Upper lobe of left lung (tissue), 6 donors: Measurements from ENCODE around the gene ELF1. TPM values are rescaled to one million over a fixed set of nuclear protein-coding genes. Genes with fewer than 3 reads are reported as not detected.
A peak's percentile ranks its signal among the peaks of the same experiment; 100 is the strongest.

Source experiments
- ATAC-seq, 2 donors: fragments of 200-7000 bp; cut with Tn5 transposase; one replicate each; pipeline ENCODE4 v1.9.1; 2022; ENCODE audit warnings: mild to moderate bottlenecking in 2 of 2, moderate library complexity in 2 of 2; ENCODE audit not compliant: low FRiP score in 2 of 2
- DNase-seq, 2 donors: peaks; one replicate each; pipeline ENCODE4 v3.0.0-alpha.2; 2019 to 2020
- H3K27ac ChIP-seq, 4 donors: fragments of 200-600 bp; sonication (generic); one replicate each; pipeline ENCODE4 v1.5.1; 2016 to 2019
- H3K27me3 ChIP-seq, 4 donors: fragments of 200-600 bp; sonication (generic); one replicate each; pipeline ENCODE4 v1.5.1; 2017 to 2019
- H3K36me3 ChIP-seq, 4 donors: fragments of 200-600 bp; sonication (generic); one replicate each; pipeline ENCODE4 v1.5.1; 2016 to 2019
- H3K4me1 ChIP-seq, 4 donors: fragments of 200-600 bp; sonication (generic); one replicate each; pipeline ENCODE4 v1.5.1; 2018 to 2019
- H3K4me3 ChIP-seq, 4 donors: fragments of 200-600 bp; sonication (generic); one replicate each; pipeline ENCODE4 v1.5.1; 2017 to 2019; ENCODE audit warnings: mild to moderate bottlenecking in 2 of 4, moderate library complexity in 1 of 4
- H3K9me3 ChIP-seq, 4 donors: fragments of 200-600 bp; sonication (generic); one replicate each; pipeline ENCODE4 v1.5.1; 2018 to 2019
- EP300 ChIP-seq, 4 donors: sonication (generic); formaldehyde crosslinking; IDR thresholded peaks; one replicate each; pipeline ENCODE4 v1.5.1; 2017; ENCODE audit warnings: antibody characterized with exemption in 4 of 4, control low read depth in 2 of 4
- POLR2A ChIP-seq, 4 donors: fragments of 450-650 bp; IDR thresholded peaks; one replicate each; pipeline ENCODE4 v1.5.1; 2016 to 2017; ENCODE audit warnings: antibody characterized with exemption in 4 of 4, mild to moderate bottlenecking in 2 of 4
- POLR2AphosphoS5 ChIP-seq, 2 donors: sonication (generic); formaldehyde crosslinking; IDR thresholded peaks; one replicate each; pipeline ENCODE4 v1.5.1; 2017; ENCODE audit warnings: antibody characterized with exemption in 2 of 2
- WGBS, 2 donors: methylation state at CpG; one replicate each; pipeline ENCODE4 v1.1.5; 2017 to 2018; 5-methylcytosine and 5-hydroxymethylcytosine counted together
- total RNA-seq, 6 donors: library from RNA; depleted of rRNA in 4 of 6; stranded (reverse); fragments of >200 nt in 4 of 6; gene quantifications; one replicate each; pipeline versions ENCODE4 v1.1.0 to v1.2.1, GENCODE V29; 2016 to 2021
- TF ChIP-seq, protein P1 (sequence below), 6 experiments: fragments of 450-650 bp in 4 of 6; fragments of 200-600 bp in 2 of 6; sonication (generic) in 2 of 6; IDR thresholded peaks; one replicate each; pipeline ENCODE4 v1.5.1; 2016 to 2019; ENCODE audit warnings: antibody characterized with exemption in 6 of 6
- donor health status: DM: no; HTN: no; CAD: no; lungs with moderate emphysema.
- donor health status: DM: no; HTN: yes; CAD: no; lungs with severe emphysema.

ELF1 gene
- total RNA-seq, 6 donors from 2014 or later: 52.6 to 134 (median 78.6) TPM

DNA sequence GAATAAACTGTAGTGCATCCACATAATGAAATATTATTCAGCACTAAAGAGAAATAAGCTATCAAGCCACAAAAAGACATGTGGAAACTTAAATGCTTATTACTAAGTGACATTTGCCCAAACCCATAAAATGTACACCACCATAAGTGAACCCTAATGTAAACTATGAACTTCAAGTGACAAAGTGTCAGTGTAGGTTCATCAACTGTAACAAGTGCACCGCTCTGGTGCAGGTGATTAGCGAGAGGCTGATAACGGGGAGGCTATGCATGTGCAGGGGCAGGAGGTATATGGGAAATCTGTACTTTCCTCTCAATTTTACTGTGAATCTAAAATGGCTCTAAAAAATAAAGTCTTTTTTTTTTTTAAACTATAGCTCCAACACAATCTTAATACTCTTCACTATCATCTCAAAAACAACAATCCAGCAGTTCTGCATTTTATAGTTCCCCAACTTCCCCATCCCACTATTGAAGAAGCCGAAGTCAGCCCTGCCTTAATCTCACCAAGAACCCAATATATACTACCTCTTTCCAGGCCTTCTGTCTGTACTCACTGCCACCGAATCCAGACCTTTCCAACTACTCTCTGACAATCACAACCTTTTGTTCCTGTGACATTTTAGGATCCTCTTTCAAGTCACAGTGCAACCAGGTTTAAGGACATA, 22.6 kb downstream of the ELF1 start:
- 79 to 89% methylated on average over 5 of the region's 5 CpGs for WGBS, 2 donors
- no peak for TF ChIP-seq EP300 (IDR thresholded peaks at IDR 0.05)
- TF ChIP-seq, protein P1, sequence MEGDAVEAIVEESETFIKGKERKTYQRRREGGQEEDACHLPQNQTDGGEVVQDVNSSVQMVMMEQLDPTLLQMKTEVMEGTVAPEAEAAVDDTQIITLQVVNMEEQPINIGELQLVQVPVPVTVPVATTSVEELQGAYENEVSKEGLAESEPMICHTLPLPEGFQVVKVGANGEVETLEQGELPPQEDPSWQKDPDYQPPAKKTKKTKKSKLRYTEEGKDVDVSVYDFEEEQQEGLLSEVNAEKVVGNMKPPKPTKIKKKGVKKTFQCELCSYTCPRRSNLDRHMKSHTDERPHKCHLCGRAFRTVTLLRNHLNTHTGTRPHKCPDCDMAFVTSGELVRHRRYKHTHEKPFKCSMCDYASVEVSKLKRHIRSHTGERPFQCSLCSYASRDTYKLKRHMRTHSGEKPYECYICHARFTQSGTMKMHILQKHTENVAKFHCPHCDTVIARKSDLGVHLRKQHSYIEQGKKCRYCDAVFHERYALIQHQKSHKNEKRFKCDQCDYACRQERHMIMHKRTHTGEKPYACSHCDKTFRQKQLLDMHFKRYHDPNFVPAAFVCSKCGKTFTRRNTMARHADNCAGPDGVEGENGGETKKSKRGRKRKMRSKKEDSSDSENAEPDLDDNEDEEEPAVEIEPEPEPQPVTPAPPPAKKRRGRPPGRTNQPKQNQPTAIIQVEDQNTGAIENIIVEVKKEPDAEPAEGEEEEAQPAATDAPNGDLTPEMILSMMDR (IDR thresholded peaks at IDR 0.05): no peak
- no peak for TF ChIP-seq POLR2AphosphoS5 (IDR thresholded peaks at IDR 0.05)
- TF ChIP-seq POLR2A (IDR thresholded peaks at IDR 0.05): no peak
- Histone ChIP-seq H3K4me1 (peaks cover 33 to 70% (median 36%) of the 10 kb centered on the region in 4 donors), H3K36me3 (no peaks in the 10 kb centered on the region), H3K27me3 (no peaks in the 10 kb centered on the region), H3K27ac (peak overlapping the region in 1 of 4 donors; percentile 44), H3K9me3 (no peaks in the 10 kb centered on the region), H3K4me3 (no peak overlapping the region)
- DNase-seq: no peak
- peak in 1 of 2 donors; percentile 76 for ATAC-seq

DNA sequence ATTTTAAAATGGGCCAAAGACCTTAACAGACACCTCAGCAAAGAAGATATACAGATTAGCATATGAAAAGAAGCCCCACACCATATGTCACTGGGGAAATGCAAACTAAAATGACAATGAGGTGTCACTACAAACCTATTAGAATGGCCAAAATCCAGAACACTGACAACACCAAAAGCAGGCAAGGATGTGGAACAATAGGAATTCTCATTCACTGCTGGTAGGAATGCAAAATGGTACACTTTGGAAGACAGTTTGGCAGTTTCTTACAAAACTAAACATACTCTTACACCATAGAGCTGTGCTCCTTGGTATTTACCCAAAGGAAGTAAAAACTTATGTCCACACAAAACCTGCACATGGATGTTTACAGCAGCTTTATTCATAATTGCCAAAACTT, 23.1 kb downstream of the ELF1 start:
- ATAC-seq: no peak
- DNase-seq: no peak
- no peaks in the 10 kb centered on the region for H3K9me3 ChIP-seq
- no peaks in the 10 kb centered on the region for H3K27me3 ChIP-seq
- H3K4me1 ChIP-seq: peaks cover 33 to 66% (median 38%) of the 10 kb centered on the region in 4 donors
- no peak overlapping the region for H3K4me3 ChIP-seq
- peak overlapping the region in 2 of 4 donors; percentile 44 to 51 for H3K27ac ChIP-seq
- no peaks in the 10 kb centered on the region for H3K36me3 ChIP-seq
- no peak for TF ChIP-seq POLR2A (IDR thresholded peaks at IDR 0.05)
- no peak for TF ChIP-seq POLR2AphosphoS5 (IDR thresholded peaks at IDR 0.05)
- TF ChIP-seq, protein P1 (IDR thresholded peaks at IDR 0.05): no peak
- TF ChIP-seq EP300 (IDR thresholded peaks at IDR 0.05): no peak

DNA sequence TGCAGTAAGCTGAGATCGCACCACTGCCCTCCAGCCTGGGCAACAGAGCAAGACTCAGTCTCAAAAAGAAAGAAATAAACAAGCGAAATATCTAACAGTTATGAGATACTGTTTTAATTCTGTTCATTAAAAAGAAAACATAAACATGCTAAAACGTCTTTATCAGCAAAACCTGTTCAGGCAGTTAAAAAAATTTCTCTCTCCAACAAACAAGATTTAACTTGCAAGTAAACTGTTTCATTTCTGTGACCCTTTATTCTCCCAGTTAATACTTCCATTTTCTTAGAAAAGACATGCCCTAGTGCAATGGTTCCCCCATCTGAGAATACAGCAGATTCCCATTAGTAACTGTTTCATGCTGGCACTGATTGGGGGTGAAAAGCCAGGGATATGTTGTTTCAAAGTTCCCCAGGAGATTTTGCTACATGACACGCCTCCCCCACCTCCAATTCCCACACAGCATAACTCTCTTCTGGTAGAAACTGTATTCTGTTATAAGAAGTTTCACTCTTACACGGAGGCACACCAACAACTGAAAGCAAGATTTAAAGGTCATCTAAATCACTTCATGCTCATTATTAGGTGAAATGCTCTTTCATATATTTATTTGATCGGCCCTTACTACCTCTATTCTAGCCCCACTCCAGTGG, 24.4 kb downstream of the ELF1 start:
- Histone ChIP-seq H3K4me3 (no peak overlapping the region), H3K4me1 (peaks cover 33 to 65% (median 38%) of the 10 kb centered on the region in 4 donors), H3K27me3 (no peaks in the 10 kb centered on the region), H3K9me3 (no peaks in the 10 kb centered on the region), H3K27ac (peak overlapping the region; percentile 51 to 83 (median 64)), H3K36me3 (no peaks in the 10 kb centered on the region)
- DNase-seq (no peak), ATAC-seq (no peak)
- 53 to 59% methylated on average over 6 of the region's 6 CpGs for WGBS, 2 donors
- TF ChIP-seq POLR2AphosphoS5 (IDR thresholded peaks at IDR 0.05) (no peak), EP300 (IDR thresholded peaks at IDR 0.05) (no peak), POLR2A (IDR thresholded peaks at IDR 0.05) (no peak)
- TF ChIP-seq, protein P1 (IDR thresholded peaks at IDR 0.05): no peak

DNA sequence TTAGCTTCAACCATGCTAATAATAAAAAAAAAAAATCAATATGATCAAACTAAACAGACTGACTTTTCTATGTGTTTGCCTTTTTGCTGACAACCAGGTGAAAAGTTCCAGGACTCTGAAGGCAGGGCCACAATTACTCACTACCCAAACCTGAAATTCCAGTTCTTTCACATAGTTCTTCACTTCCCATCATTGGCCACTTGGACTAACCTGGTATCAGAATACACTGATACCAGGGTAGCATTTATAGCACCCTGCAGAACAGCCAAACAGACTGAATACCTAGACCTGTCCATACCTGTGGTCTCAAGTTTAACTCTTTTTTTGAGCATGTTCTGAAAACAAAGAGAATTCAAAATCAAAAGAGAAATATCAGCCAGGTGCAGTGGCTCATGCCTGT, 25.1 kb downstream of the ELF1 start:
- H3K36me3 ChIP-seq: no peaks in the 10 kb centered on the region
- ATAC-seq (peak; percentile 50 to 89), DNase-seq (peak in 1 of 2 donors; percentile 43)
- H3K9me3 ChIP-seq: no peaks in the 10 kb centered on the region
- H3K27me3 ChIP-seq: no peaks in the 10 kb centered on the region
- TF ChIP-seq, protein P1 (IDR thresholded peaks at IDR 0.05): peak in 2 of 6 experiments; percentile 35
- TF ChIP-seq POLR2AphosphoS5 (IDR thresholded peaks at IDR 0.05) (peak; percentile 40 to 50), POLR2A (IDR thresholded peaks at IDR 0.05) (peak in 1 of 4 donors; percentile 34), EP300 (IDR thresholded peaks at IDR 0.05) (peak in 2 of 4 donors; percentile 68 to 92)
- H3K4me1 ChIP-seq: peaks cover 31 to 60% (median 38%) of the 10 kb centered on the region in 4 donors
- H3K27ac ChIP-seq: peak overlapping the region; percentile 51 to 83 (median 72)
- no peak overlapping the region for H3K4me3 ChIP-seq
